Activated T-cell treated with anti-CD3 and anti-CD28 coated beads for 48 hours (primary cell): ENCODE data around the gene BORCS6.
A peak's percentile ranks its signal among the peaks of the same experiment; 100 is the strongest.
"Not testable (repeated sequence)": the region's sequence is repeated elsewhere in the genome, so short reads cannot be mapped to it uniquely, and the experiment has no call there.

Source experiments
- DNase-seq: peaks from one replicate; pipeline ENCODE4 v3.0.0-alpha.2; 2020; ENCODE audit warnings: low read depth

The BORCS6 gene

GRCh38 chr17:8189711-8190477 lies at the start of gene BORCS6:
Gene BORCS6, minus strand, starts transcription at chr17:8190180. Its CDS starts 40 bp downstream, at chr17:8190140.
- peak; percentile 89 for DNase-seq

DNA sequence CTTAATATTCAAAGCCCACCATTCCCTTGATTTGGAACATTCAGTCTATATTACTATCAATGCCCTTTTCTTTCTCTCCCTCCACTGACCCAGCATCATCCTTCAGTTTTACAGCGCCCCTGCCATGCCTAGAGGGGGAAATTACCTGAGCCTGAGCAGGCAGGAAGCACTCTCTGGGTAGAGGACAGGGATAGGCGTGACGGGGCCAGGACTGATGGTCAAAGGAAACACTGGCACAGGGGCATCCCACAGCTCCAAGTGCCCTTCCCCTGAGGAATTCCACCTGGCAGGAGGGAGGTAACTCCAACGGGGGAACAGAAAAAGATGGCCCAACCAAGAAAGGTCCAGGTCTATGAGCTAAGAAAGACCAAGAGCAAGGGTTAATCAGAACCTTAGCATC lies 47.9 kb upstream of the BORCS6 start:
- DNase-seq, result no peak

DNA sequence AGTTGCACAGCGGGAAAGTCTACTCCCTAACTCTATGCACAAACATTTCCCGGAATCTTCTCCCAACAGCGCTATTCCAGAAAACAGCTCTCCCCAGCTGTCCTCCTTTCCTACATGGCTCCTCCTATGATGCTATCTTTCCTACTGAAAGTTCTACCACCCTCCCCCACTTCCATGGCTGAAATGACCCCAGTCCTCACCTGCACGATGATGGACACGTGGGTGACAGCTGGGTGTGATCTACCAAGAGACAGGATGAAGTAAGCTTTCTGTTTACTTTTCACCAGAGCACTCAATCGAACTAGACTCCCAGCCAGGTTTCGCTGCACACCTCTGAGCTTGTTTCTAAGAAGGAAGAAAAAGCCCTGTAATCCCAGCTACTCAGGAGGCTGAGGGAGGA lies 47.2 kb upstream of the BORCS6 start:
- DNase-seq, result no peak

DNA sequence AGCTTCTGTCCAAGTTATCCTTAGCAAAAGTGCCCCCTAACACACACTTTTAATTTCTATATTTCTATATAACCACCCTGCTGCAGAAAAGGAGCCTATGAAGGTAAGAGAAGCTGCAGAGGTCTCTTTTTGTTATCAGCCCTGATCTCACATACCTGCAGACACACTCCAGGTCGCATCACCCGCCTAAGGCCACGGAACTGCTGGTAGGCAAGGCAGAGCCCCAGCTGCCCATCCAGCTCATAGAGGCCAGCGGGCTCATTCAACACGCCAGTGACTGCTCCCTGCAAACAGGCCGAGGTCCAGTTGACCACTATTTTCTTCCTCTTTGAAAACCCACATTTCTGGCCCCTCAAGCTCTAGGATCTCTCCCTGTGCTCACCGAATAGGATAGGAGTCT lies 45.7 kb upstream of the BORCS6 start:
- DNase-seq, result no peak

GRCh38 chr17:8234361-8235270 lies 44.6 kb upstream of the BORCS6 start:
- no peak for DNase-seq

DNA sequence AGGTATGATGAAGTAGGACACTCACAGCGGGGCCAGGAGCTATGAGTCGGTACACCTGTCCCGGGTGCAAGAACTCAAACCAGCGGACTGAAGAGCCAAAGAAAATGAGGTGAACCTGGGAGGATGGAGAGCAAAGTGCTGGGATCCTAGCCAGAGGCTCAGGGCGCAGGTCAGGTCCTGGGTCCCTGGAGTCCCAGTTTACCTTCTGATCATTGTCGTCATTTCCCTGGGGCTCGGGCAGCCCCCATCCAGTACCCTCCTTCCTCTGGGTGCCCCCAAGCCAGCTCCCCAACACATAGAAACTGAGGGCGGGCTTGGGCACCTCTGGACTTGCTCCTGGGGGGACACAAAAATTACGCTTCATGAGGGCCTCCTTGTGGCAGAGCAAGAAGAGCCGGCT lies 41.7 kb upstream of the BORCS6 start:
- DNase-seq, result no peak

DNA sequence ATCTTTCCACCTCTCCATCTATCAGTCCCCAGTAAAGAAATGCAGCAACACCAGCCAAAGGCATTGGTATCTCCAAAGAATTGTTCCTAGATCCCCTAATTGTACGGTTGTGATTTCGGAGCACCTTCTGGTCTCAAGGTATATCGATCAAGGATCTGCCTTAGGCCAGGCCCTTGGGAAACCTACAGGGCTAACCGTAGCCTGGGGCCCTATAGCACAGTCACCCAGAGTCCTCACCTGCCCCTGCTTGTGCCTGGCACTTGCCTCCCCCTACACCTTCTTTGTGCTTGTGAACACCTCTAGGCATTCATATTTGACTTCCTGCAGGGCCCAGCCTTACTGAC lies 37.2 kb upstream of the BORCS6 start:
- no peak for DNase-seq

DNA sequence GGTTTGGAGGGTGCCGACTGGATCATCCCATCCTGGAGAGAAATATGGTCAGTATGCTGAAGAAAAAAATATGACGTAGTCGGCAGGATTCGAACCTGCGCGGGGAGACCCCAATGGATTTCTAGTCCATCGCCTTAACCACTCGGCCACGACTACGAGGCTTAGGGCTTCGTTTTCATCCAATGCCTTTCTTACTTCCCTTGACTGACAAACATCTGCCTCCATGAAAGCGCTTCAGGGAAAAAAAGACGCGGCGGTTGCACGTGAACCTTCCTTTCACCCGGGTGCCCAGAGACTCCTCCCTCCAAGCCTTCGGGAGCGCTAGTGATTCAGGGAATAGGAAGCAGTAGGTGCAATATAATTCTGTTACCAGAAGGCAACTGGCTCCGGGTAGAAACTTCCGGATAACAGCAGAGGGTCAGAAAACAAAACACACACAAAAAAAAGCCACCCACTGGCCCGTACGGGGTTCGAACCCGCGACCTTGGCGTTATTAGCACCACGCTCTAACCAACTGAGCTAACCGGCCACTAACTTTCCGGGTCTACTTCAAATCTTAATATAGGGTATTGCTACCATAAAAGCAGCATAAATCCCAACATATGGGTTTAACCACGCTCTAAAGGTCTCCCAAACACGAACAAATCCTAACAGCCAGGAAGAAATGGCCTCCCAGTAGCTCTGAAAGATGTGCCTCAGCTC lies 36.7 kb upstream of the BORCS6 start:
- peak; percentile 60 for DNase-seq

GRCh38 chr17:8225813-8226535 lies 36.0 kb upstream of the BORCS6 start:
- peak; percentile 75 for DNase-seq

- no peak for DNase-seq
Observed at GRCh38 chr17:8224891-8225812, 35.2 kb upstream of the BORCS6 start.

GRCh38 chr17:8223356-8224126 lies 33.6 kb upstream of the BORCS6 start:
- DNase-seq, result peak; percentile 55

GRCh38 chr17:8222630-8223355 lies 32.8 kb upstream of the BORCS6 start:
- DNase-seq, result peak; percentile 84

GRCh38 chr17:8222380-8222629 lies 32.3 kb upstream of the BORCS6 start:
- DNase-seq, result no peak

- DNase-seq, result peak; percentile 81
Observed at GRCh38 chr17:8221663-8222379, 31.8 kb upstream of the BORCS6 start.

GRCh38 chr17:8220783-8221662 lies 31.0 kb upstream of the BORCS6 start:
- DNase-seq, result peak; percentile 88

DNA sequence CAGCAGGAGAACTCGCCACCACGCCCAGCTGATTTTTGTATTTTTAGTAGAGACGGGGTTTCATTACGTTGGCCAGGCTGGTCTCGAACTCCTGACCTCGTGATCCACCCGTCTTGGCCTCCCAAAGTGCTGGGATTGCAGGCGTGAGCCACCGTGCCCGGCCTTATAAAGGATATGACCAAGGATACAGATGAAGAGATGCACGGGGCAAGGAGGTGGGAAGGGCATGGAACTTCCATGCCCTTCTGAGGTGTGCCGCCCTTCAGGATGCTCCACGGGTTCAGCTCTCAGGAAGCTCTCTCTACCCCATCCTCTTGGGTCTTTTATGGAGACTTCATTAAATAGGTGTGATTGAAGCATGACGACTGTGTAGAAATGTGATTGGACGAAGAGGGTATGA lies 24.0 kb upstream of the BORCS6 start:
- not testable (repeated sequence) for DNase-seq

DNA sequence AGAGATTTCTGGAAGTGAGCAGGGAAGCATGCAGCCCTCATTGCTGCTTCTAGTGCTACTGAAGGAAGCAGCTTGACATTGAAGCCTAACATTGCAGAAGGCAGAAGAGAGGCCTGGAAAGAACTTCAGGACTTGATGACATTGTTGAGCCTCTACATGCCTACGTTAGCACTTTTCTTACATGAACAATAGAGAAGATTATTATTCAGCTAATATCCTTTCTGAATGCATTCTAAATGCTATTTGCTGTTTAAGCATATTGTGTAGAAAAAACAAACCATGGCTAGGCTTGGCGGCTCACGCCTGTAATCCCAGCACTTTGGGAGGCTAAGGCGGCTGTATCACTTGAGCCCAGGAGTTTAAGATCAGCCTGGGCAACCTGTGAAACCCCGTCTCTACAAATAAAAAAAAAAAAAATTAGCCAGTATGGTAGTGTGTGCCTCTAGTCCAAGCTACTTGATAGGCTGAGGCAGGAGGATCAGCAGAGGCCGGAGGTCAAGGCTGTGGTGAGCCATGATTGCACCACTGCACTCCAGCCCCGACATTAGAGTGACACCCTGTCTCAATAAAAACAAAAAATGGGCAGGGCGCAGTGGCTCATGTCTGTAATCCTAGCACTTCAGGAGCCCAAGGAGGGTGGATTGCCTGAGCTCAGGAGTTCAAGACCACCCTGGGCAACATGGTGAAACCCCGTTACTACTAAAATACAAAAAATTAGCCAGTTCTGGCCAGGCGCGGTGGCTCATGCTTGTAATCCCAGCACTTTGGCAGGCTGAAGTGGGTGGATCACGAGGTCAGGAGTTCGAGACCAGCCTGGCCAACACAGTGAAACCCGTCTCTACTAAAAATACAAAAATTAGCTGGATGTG lies 22.6 kb upstream of the BORCS6 start:
- DNase-seq, result no peak
